Liver (tissue), 9 donors: ENCODE data around the gene BTG2. TPM values are rescaled to one million over a fixed set of nuclear protein-coding genes. Genes with fewer than 3 reads are reported as not detected.

ENCODE experiments used
- DNase-seq: peaks from one replicate; pipeline ENCODE4 v3.0.0-alpha.2; 2017; ENCODE audit warnings: low spot score
- H3K27ac ChIP-seq, 2 donors: one replicate each; pipeline ENCODE4 v1.7.0; 2013; ENCODE audit warnings: inconsistent platforms in 2 of 2, low read length in 2 of 2, control low read depth in 1 of 2, low read depth in 1 of 2, mild to moderate bottlenecking in 1 of 2
- H3K27me3 ChIP-seq, 4 donors: one replicate each; pipeline versions ENCODE4 v1.6.1 to v1.7.0; 2013; ENCODE audit warnings: low read length in 3 of 4, inconsistent platforms in 1 of 4, mild to moderate bottlenecking in 1 of 4, moderate library complexity in 1 of 4; ENCODE audit not compliant: control insufficient read depth in 4 of 4, insufficient read depth in 4 of 4
- H3K36me3 ChIP-seq, 4 donors: one replicate each; pipeline versions ENCODE4 v1.6.1 to v1.7.0; 2013; ENCODE audit warnings: low read length in 3 of 4, mild to moderate bottlenecking in 3 of 4, low read depth in 1 of 4, moderate library complexity in 1 of 4; ENCODE audit not compliant: control insufficient read depth in 4 of 4, insufficient read depth in 3 of 4
- H3K4me1 ChIP-seq, 4 donors: one replicate each; pipeline versions ENCODE4 v1.6.1 to v1.7.0; 2013; ENCODE audit warnings: low read length in 3 of 4, mild to moderate bottlenecking in 3 of 4, moderate library complexity in 1 of 4; ENCODE audit not compliant: control insufficient read depth in 4 of 4, insufficient read depth in 4 of 4
- H3K4me3 ChIP-seq, 3 donors: one replicate each; pipeline versions ENCODE4 v1.6.1 to v1.7.0; 2013; ENCODE audit warnings: low read length in 3 of 3, control low read depth in 1 of 3, low read depth in 1 of 3, mild to moderate bottlenecking in 1 of 3
- H3K9ac ChIP-seq, 2 donors: one replicate each; pipeline ENCODE4 v1.7.0; 2013; ENCODE audit warnings: low read length in 2 of 2, mild to moderate bottlenecking in 2 of 2, moderate library complexity in 2 of 2, control low read depth in 1 of 2, low read depth in 1 of 2
- H3K9me3 ChIP-seq, 4 donors: one replicate each; pipeline versions ENCODE4 v1.6.1 to v1.7.0; 2013; ENCODE audit warnings: low read length in 3 of 4; ENCODE audit not compliant: control insufficient read depth in 4 of 4
- ATF3 ChIP-seq: IDR thresholded peaks from 2 replicates; pipeline ENCODE4 v1.6.1; 2016; ENCODE audit warnings: antibody characterized with exemption
- CTCF ChIP-seq: fragments of 150-350 bp; IDR thresholded peaks from 2 replicates; pipeline ENCODE4 v1.5.1; 2017; ENCODE audit warnings: improper control_type of control experiment, low read depth, low read length; ENCODE audit not compliant: missing input control
- EGR1 ChIP-seq, 2 donors: IDR thresholded peaks; 2 replicates each; pipeline ENCODE4 v1.6.1; 2016 to 2018; ENCODE audit warnings: antibody characterized with exemption in 2 of 2, low read depth in 2 of 2
- FOXA2 ChIP-seq: IDR thresholded peaks from 2 replicates; pipeline ENCODE4 v1.6.1; 2016; ENCODE audit warnings: antibody characterized with exemption
- GABPA ChIP-seq, 2 donors: IDR thresholded peaks in 1 of 2; conservative IDR thresholded peaks in 1 of 2; 2 replicates each; pipeline ENCODE4 v1.6.1; 2016; ENCODE audit warnings: antibody characterized with exemption in 2 of 2, mild to moderate bottlenecking in 1 of 2, moderate library complexity in 1 of 2
- HNF4A ChIP-seq, 2 donors: conservative IDR thresholded peaks; 2 replicates each; pipeline ENCODE4 v1.6.1; 2016; ENCODE audit warnings: antibody characterized with exemption in 2 of 2, mild to moderate bottlenecking in 2 of 2
- HNF4G ChIP-seq: IDR thresholded peaks from 2 replicates; pipeline ENCODE4 v1.6.1; 2016; ENCODE audit warnings: antibody characterized with exemption
- JUND ChIP-seq, 2 donors: IDR thresholded peaks; 2 replicates each; pipeline ENCODE4 v1.6.1; 2016; ENCODE audit warnings: antibody characterized with exemption in 2 of 2
- MAX ChIP-seq: IDR thresholded peaks from 2 replicates; pipeline ENCODE4 v1.6.1; 2016; ENCODE audit warnings: antibody characterized with exemption
- NR2F2 ChIP-seq: IDR thresholded peaks from 2 replicates; pipeline ENCODE4 v1.6.1; 2016; ENCODE audit warnings: antibody characterized with exemption
- RAD21 ChIP-seq, 2 donors: IDR thresholded peaks; 2 replicates each; pipeline ENCODE4 v1.6.1; 2016; ENCODE audit warnings: antibody characterized with exemption in 2 of 2, mild to moderate bottlenecking in 2 of 2
- REST ChIP-seq: IDR thresholded peaks from 2 replicates; pipeline ENCODE4 v1.6.1; 2016; ENCODE audit warnings: antibody characterized with exemption, mild to moderate bottlenecking
- RXRA ChIP-seq, 2 donors: IDR thresholded peaks; 2 replicates each; pipeline ENCODE4 v1.6.1; 2017 to 2018; ENCODE audit warnings: antibody characterized with exemption in 2 of 2, mild to moderate bottlenecking in 1 of 2
- SP1 ChIP-seq: IDR thresholded peaks from 2 replicates; pipeline ENCODE4 v1.6.1; 2018; ENCODE audit warnings: antibody characterized with exemption, mild to moderate bottlenecking
- TAF1 ChIP-seq: conservative IDR thresholded peaks from 2 replicates; pipeline ENCODE4 v1.6.1; 2016; ENCODE audit warnings: antibody characterized with exemption, mild to moderate bottlenecking
- YY1 ChIP-seq: IDR thresholded peaks from 2 replicates; pipeline ENCODE4 v1.6.1; 2016; ENCODE audit warnings: antibody characterized with exemption, mild to moderate bottlenecking
- ZBTB33 ChIP-seq: IDR thresholded peaks from 2 replicates; pipeline ENCODE4 v1.6.1; 2016; ENCODE audit warnings: antibody characterized with exemption
- WGBS: extraction: QIAGEN DNeasy Blood & Tissue Kit; methylation state at CpG from one replicate; pipeline ENCODE4 v1.1.7; 2013; 5-methylcytosine and 5-hydroxymethylcytosine counted together
- polyA plus RNA-seq, 2 donors: library from polyadenylated mRNA; stranded (reverse) in 1 of 2; unstranded in 1 of 2; fragments of 200-250 nt in 1 of 2; fragments of >200 nt in 1 of 2; fragmentation: Nextera tagmentation in 1 of 2; extraction: Ambion mirVana in 1 of 2; gene quantifications; one replicate each; pipeline versions ENCODE4 v1.2.1 to v1.2.3, GENCODE V29; 2013 to 2015
- total RNA-seq, 2 donors: library from RNA; depleted of rRNA; stranded (reverse); fragments of >200 nt; gene quantifications; one replicate each; pipeline ENCODE4 v1.2.3, GENCODE V29; 2014
- donor health status: healthy.
- donor health status: healthy.
- donor health status: healthy.
- donor health status: healthy.
- donor health status: healthy.

The BTG2 gene
- total and polyA plus RNA-seq, 4 donors, result 3.8 to 52.5 (median 4.8) TPM

GRCh38 chr1:203306089-203306964 lies 1.0 kb downstream of the BTG2 start:
- H3K4me3 ChIP-seq, result peak overlapping the region; percentile 82 to 83 (median 82)
- no peaks in the 10 kb centered on the region for H3K9me3 ChIP-seq
- H3K27me3 ChIP-seq, result no peaks in the 10 kb centered on the region
- no peaks in the 10 kb centered on the region for H3K36me3 ChIP-seq
- peak overlapping the region; percentile 89 to 95 for H3K9ac ChIP-seq
- peaks cover 0 to 11% (median 3%) of the 10 kb centered on the region in 4 donors for H3K4me1 ChIP-seq
- H3K27ac ChIP-seq, result peak overlapping the region; percentile 88 to 92
- 29% methylated on average over 22 of the region's 22 CpGs for WGBS
- TF ChIP-seq RAD21 (IDR thresholded peaks at IDR 0.05) (peak; percentile 13 to 36), REST (no peak), SP1 (peak; percentile 38), NR2F2 (peak; percentile 58)
- peak; percentile 80 for DNase-seq

GRCh38 chr1:203306965-203307541 lies 1.7 kb downstream of the BTG2 start:
- TF ChIP-seq TAF1, result no peak
- no peak for TF ChIP-seq MAX
- no peak for TF ChIP-seq NR2F2
- no peak for TF ChIP-seq GABPA (IDR thresholded peaks at IDR 0.05 in 1 of 2, conservative IDR thresholded peaks at IDR 0.05 in 1 of 2)
- TF ChIP-seq HNF4G, result no peak
- TF ChIP-seq FOXA2, result no peak
- TF ChIP-seq CTCF, result no peak
- no peak for TF ChIP-seq ATF3
- TF ChIP-seq ZBTB33, result no peak
- TF ChIP-seq HNF4A (conservative IDR thresholded peaks at IDR 0.05), result no peak
- TF ChIP-seq YY1, result no peak
- no peak for TF ChIP-seq SP1
- TF ChIP-seq JUND (IDR thresholded peaks at IDR 0.05), result no peak
- no peak for TF ChIP-seq RXRA (IDR thresholded peaks at IDR 0.05)
- TF ChIP-seq RAD21 (IDR thresholded peaks at IDR 0.05), result no peak
- no peak for TF ChIP-seq EGR1 (IDR thresholded peaks at IDR 0.05; ENCODE audit: low read depth in 2 of 2)
- 76% methylated on average over 21 of the region's 21 CpGs for WGBS
- H3K36me3 ChIP-seq, result no peaks in the 10 kb centered on the region
- no peak overlapping the region for H3K27ac ChIP-seq
- peak overlapping the region; percentile 20 to 82 (median 82) for H3K4me3 ChIP-seq
- no peaks in the 10 kb centered on the region for H3K27me3 ChIP-seq
- peak; percentile 43 for DNase-seq
- H3K9ac ChIP-seq, result peak overlapping the region in 1 of 2 donors; percentile 6
- peaks cover 0 to 11% (median 3%) of the 10 kb centered on the region in 4 donors for H3K4me1 ChIP-seq
- H3K9me3 ChIP-seq, result no peaks in the 10 kb centered on the region
